HAP-1 (cell line): ENCODE measurements around the gene SETD2.
A peak's percentile ranks its signal among the peaks of the same experiment; 100 is the strongest.

Source experiments
- DNase-seq, 2 experiments: peaks; one replicate each; pipeline ENCODE4 v3.0.0-alpha.2; 2016 to 2020; ENCODE audit warnings: low spot score in 2 of 2
- H3K27me3 ChIP-seq: fragments of 250-450 bp; sonication (Bioruptor Pico); 2 replicates; pipeline ENCODE4 v1.5.1; 2020; ENCODE audit warnings: low read depth, mild to moderate bottlenecking, moderate library complexity
- H3K36me3 ChIP-seq: fragments of 250-450 bp; sonication (Bioruptor Pico); replicated peaks from 2 replicates; pipeline ENCODE4 v1.5.1; 2020; ENCODE audit warnings: mild to moderate bottlenecking
- H3K4me1 ChIP-seq: fragments of 250-450 bp; sonication (Bioruptor Pico); 2 replicates; pipeline ENCODE4 v1.5.1; 2020; ENCODE audit warnings: mild to moderate bottlenecking
- H3K4me3 ChIP-seq: fragments of 250-450 bp; sonication (Bioruptor Pico); 2 replicates; pipeline ENCODE4 v1.5.1; 2020; ENCODE audit warnings: mild to moderate bottlenecking, moderate library complexity
- H3K9me3 ChIP-seq: fragments of 250-450 bp; sonication (Bioruptor Pico); 2 replicates; pipeline ENCODE4 v1.5.1; 2020; ENCODE audit warnings: mild to moderate bottlenecking, moderate library complexity
- in situ Hi-C: fragments of 300-500 bp; cut with MboI; formaldehyde crosslinking; loops from 3 replicates; pipeline ENCODE4 v1.14.3; 2020; ENCODE audit warnings: low sequenced_read_pairs, inconsistent platforms, mixed read lengths

The SETD2 gene

DNA sequence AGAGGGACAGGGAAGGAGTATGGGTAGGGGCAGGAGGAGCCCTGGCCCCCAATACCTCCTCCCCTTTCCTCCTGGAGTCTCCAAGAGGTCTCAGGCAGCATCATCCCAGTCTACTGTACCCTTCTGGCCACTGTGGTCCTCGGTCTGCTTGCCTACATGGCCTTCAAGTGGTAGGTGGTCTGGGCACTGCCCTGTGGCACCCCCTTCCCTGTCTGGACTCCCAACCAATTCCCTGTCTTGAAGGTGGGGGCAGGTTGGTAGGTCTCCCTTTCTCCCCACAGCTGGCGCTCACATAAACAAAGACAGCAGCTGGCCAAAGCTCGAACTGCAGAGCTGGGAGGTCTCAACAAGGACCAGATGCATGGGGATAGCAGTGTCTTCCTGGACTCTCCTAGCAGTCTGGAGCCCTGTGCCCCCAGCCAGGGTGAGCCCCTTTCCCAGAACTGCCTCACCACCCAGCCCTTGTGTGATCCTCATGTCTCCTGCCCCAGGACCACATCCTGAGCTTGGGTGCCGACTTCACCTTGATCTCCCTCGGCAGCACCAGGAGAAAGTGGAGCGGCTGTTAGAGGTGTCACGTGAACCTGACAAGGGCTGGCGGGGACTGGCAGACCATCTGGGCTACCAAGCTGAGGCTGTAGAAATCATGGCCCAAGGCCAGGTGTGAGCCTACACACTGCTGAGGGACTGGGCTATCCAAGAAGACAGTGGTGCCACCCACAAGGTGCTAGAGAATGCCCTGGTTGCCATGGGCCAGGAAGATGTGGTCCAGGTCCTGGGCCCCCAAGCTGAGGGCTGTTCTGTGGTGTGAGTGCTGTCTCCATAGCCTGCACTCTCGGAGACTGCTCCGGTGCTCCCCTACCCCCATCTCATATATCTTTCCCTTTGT lies 151.3 kb downstream of the SETD2 start:
- Histone ChIP-seq H3K36me3 (peaks cover 25% of the 10 kb centered on the region), H3K4me1 (no peaks in the 10 kb centered on the region), H3K9me3 (no peaks in the 10 kb centered on the region), H3K27me3 (no peaks in the 10 kb centered on the region), H3K4me3 (no peak overlapping the region)
- DNase-seq, result no peak
- in situ Hi-C loops, result no loop called here

DNA sequence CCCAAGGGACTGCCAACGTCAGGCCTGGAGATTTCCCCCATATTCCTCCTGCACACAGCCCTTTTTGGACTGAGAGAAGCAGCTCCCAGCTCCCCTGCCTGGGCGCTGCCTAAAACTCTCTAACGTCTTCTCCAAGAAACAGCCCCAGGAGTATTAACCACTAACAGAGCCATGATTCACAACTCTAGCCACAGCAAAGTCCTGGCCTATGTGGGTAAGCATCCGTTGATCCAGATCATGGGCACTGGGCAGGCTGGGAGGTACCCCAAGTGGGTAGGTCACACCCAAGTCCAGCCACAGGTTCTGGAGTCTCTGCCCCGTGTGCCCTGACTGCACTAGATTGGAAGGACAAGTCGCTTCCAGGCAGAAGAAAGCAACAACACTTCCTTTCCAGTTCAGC lies 152.5 kb downstream of the SETD2 start:
- H3K4me1 ChIP-seq, result no peaks in the 10 kb centered on the region
- in situ Hi-C loops, result no loop called here
- no peak overlapping the region for H3K4me3 ChIP-seq
- no peaks in the 10 kb centered on the region for H3K9me3 ChIP-seq
- H3K27me3 ChIP-seq, result no peaks in the 10 kb centered on the region
- H3K36me3 ChIP-seq, result peaks cover 20% of the 10 kb centered on the region
- DNase-seq, result no peak

DNA sequence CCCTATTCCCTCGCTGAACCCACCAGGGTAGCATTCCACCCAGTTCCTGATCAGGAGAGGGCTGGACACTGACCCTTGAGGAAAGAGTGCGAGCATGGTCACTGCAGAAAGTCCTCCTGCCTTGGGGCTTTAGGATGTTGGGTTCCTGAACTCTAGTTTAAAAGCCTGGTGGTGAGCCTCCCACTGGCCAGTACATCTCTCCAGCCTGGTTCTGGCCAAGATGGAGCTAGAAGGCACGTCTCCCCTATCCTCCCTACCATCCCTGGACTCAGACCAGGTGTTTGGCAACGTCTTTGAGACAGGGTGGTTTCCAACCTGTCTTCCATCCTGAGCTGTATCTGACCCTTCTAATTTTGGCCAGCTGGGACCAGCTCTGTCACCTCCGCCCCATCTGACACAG lies 153.0 kb downstream of the SETD2 start:
- no peak overlapping the region for H3K4me3 ChIP-seq
- in situ Hi-C loops, result no loop called here
- DNase-seq, result no peak
- H3K9me3 ChIP-seq, result no peaks in the 10 kb centered on the region
- H3K36me3 ChIP-seq, result peaks cover 20% of the 10 kb centered on the region
- no peaks in the 10 kb centered on the region for H3K27me3 ChIP-seq
- H3K4me1 ChIP-seq, result no peaks in the 10 kb centered on the region

DNA sequence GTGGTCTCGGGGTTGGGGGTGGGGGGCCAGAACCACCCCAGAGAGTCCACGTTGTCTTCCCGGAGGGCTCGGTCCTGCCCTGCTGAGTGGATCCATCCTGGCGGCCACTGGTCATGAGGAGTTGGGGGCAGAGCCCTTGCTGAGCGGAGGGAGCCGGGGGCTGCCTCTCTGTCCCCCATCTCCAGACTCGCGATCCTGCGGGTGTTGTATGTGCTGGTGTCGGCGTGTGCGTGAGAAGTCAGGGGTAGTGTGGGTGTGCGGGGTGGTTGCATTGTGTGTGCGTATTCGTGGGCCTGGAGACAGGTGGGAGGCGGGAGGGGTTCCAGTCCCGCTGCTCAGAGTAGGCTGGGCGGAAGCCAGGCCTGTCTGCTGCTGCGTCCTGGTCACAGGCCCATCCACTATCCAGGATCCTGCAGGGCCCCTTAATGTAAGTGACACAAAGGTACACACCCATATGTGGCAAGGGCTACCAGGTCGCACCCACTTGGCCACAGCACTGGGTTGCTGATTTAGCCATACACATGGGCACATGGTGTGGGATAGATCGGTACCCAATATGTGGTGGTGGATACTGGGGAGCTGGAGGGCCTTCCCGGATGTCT lies 153.7 kb downstream of the SETD2 start:
- no peaks in the 10 kb centered on the region for H3K9me3 ChIP-seq
- H3K4me3 ChIP-seq, result no peak overlapping the region
- DNase-seq, result no peak
- in situ Hi-C loops, result no loop called here
- H3K27me3 ChIP-seq, result no peaks in the 10 kb centered on the region
- H3K36me3 ChIP-seq, result peaks cover 26% of the 10 kb centered on the region
- no peaks in the 10 kb centered on the region for H3K4me1 ChIP-seq

DNA sequence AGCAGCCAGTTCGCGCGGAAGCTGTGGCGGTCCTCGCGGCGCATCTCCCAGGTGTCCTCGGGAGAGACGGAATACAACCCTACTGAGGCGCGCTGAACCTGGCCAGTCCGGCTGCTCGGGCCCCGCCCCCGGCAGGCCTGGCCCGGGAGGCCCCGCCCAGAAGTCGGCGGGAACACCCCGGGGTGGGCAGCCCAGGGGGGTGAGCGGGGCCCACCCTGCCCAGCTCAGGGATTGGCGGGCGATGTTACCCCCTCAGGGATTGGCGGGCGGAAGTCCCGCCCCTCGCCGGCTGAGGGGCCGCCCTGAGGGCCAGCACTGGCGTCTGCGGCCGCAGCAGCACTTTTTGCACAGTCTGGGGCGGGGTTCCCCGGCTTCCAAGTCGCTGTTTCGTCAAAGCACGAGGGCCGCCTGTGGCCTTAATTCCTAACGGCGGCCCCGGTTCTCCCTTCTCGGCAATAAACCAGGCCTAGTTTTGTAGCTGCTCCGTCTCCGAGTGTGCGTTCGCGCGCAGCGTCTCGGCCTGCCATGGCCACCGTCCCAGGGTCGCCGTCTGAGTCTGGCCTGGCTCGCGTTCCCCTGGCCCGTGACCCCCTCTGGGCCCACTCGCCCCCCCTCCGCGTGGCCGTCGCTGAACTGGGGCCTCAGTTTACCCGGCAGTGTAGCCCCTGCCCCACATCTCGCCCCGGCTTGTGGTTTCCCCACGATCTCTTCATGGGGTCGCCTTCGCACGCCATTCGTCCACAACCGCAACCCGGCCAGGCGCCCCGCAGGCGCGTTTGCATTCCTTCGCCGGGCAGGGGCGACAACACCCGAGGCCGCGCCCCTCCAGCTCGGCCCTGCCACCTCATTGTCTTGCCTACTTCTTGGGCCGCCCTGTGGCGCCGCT lies 154.4 kb downstream of the SETD2 start:
- Histone ChIP-seq H3K4me1 (no peaks in the 10 kb centered on the region), H3K4me3 (no peak overlapping the region), H3K9me3 (no peaks in the 10 kb centered on the region), H3K27me3 (no peaks in the 10 kb centered on the region), H3K36me3 (peaks cover 29% of the 10 kb centered on the region)
- in situ Hi-C loops, result no loop called here
- DNase-seq, result peak in 1 of 2 experiments; percentile 8

DNA sequence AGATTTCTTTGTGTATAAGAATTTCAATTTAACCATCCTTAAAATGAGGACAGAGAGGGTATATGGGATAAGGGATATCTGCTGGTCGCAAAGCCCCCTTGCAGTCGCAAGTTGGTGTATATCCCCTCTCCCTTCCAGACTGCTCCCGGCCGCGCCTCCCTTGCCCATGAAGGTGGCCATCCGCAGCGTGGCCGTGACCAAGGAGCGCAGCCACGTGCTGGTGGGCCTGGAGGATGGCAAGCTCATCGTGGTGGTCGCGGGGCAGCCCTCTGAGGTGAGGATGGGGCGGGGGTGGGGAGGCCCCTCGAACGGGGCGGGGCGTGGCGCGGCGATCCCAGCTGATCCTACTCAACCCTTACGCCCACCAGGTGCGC lies 155.1 kb downstream of the SETD2 start:
- Histone ChIP-seq H3K36me3 (peaks cover 30% of the 10 kb centered on the region), H3K27me3 (no peaks in the 10 kb centered on the region), H3K4me3 (no peak overlapping the region), H3K4me1 (no peaks in the 10 kb centered on the region), H3K9me3 (no peaks in the 10 kb centered on the region)
- in situ Hi-C loops, result no loop called here
- DNase-seq, result no peak

GRCh38 chr3:47008234-47008796 lies 155.6 kb downstream of the SETD2 start:
- in situ Hi-C loops, result no loop called here
- H3K36me3 ChIP-seq, result peaks cover 31% of the 10 kb centered on the region
- H3K27me3 ChIP-seq, result no peaks in the 10 kb centered on the region
- H3K9me3 ChIP-seq, result no peaks in the 10 kb centered on the region
- H3K4me3 ChIP-seq, result no peak overlapping the region
- DNase-seq, result no peak
- no peaks in the 10 kb centered on the region for H3K4me1 ChIP-seq

DNA sequence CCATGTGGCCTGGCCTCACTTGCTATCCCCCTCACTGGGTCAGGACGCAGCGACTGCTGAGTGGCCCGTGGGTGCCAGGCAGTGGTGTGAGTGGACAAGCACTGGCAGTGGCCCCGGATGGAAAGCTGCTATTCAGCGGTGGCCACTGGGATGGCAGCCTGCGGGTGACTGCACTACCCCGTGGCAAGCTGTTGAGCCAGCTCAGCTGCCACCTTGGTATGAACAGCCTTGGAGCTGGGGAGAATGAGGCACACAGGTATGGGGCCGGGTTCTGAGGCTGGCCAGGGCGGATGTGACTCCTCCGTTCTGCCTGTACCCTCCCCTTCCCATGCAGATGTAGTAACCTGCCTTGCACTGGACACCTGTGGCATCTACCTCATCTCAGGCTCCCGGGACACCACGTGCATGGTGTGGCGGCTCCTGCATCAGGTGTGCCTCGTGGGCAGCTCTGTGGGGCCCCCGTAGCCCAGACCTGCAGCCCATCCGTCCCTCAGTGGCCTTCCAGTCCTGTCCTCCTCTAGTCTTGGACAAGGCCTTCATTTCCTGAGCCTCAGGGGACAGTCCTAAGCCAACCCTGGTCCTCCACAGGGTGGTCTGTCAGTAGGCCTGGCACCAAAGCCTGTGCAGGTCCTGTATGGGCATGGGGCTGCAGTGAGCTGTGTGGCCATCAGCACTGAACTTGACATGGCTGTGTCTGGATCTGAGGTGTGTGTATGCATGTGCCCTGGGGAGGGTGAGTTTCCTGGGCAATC lies 156.3 kb downstream of the SETD2 start:
- H3K36me3 ChIP-seq, result peaks cover 35% of the 10 kb centered on the region
- no peak overlapping the region for H3K4me3 ChIP-seq
- in situ Hi-C loops, result no loop called here
- H3K4me1 ChIP-seq, result no peaks in the 10 kb centered on the region
- no peaks in the 10 kb centered on the region for H3K9me3 ChIP-seq
- no peaks in the 10 kb centered on the region for H3K27me3 ChIP-seq
- no peak for DNase-seq

GRCh38 chr3:47007001-47007400 lies 156.9 kb downstream of the SETD2 start:
- no peaks in the 10 kb centered on the region for H3K4me1 ChIP-seq
- DNase-seq, result no peak
- H3K4me3 ChIP-seq, result no peak overlapping the region
- H3K36me3 ChIP-seq, result peaks cover 41% of the 10 kb centered on the region
- in situ Hi-C loops, result no loop called here
- no peaks in the 10 kb centered on the region for H3K27me3 ChIP-seq
- no peaks in the 10 kb centered on the region for H3K9me3 ChIP-seq

DNA sequence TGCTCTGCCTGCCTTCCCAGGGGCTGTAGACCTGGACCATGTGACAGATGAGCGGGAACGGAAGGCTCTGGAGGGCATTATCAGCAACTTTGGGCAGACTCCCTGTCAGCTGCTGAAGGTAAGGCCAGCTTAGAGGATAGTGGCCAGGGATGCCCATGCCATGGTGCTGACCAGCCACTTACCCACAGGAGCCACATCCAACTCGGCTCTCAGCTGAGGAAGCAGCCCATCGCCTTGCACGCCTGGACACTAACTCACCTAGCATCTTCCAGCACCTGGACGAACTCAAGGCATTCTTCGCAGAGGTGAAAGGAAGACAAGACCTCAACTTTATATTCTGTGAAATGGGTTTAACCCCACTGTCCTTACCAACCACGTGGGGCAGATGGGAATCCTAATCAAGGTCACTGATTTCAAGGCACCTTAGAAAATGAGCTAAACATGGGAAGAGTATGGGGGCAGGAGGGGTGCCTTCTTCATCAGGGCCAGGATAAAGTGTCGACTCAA lies 157.7 kb downstream of the SETD2 start:
- Histone ChIP-seq H3K4me3 (no peak overlapping the region), H3K27me3 (no peaks in the 10 kb centered on the region), H3K36me3 (peaks cover 49% of the 10 kb centered on the region), H3K9me3 (no peaks in the 10 kb centered on the region), H3K4me1 (no peaks in the 10 kb centered on the region)
- in situ Hi-C loops, result no loop called here
- DNase-seq, result no peak

DNA sequence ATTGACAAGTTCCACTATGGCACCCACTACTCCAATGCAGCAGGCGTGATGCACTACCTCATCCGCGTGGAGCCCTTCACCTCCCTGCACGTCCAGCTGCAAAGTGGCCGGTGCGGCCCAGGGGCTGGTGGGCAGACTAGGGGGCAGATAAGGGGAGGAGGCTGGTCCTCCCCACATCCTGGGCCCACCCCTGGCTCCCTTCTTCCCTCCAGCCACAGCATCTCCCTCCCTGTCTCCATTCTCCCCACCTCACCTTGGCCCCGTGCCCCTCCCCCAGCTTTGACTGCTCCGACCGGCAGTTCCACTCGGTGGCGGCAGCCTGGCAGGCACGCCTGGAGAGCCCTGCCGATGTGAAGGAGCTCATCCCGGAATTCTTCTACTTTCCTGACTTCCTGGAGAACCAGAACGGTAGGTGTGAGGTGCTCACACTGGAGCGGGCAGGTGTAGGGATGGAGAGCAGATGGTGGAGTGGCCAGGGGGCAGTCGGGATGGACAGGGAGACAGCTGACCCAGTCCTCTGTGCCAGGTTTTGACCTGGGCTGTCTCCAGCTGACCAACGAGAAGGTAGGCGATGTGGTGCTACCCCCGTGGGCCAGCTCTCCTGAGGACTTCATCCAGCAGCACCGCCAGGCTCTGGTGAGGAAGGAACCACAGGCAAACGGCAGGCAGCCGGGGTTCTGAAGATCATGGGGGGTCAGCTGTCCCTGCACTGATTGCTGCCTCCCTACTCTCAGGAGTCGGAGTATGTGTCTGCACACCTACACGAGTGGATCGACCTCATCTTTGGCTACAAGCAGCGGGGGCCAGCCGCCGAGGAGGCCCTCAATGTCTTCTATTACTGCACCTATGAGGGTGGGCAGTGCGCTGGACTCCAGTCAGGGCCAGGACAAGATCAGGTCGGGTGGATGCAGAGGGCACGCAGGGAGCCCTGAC lies 158.4 kb downstream of the SETD2 start:
- Histone ChIP-seq H3K27me3 (no peaks in the 10 kb centered on the region), H3K9me3 (no peaks in the 10 kb centered on the region), H3K4me3 (no peak overlapping the region), H3K4me1 (no peaks in the 10 kb centered on the region), H3K36me3 (peaks cover 55% of the 10 kb centered on the region)
- in situ Hi-C loops, result no loop called here
- no peak for DNase-seq
